ENCODE data around the gene HDGFL2. TPM values are rescaled to one million over a fixed set of nuclear protein-coding genes. Genes with fewer than 3 reads are reported as not detected.

The HDGFL2 gene
- total and polyA plus RNA-seq, 4 donors = 15.4 to 47.9 (median 29.8) TPM

DNA sequence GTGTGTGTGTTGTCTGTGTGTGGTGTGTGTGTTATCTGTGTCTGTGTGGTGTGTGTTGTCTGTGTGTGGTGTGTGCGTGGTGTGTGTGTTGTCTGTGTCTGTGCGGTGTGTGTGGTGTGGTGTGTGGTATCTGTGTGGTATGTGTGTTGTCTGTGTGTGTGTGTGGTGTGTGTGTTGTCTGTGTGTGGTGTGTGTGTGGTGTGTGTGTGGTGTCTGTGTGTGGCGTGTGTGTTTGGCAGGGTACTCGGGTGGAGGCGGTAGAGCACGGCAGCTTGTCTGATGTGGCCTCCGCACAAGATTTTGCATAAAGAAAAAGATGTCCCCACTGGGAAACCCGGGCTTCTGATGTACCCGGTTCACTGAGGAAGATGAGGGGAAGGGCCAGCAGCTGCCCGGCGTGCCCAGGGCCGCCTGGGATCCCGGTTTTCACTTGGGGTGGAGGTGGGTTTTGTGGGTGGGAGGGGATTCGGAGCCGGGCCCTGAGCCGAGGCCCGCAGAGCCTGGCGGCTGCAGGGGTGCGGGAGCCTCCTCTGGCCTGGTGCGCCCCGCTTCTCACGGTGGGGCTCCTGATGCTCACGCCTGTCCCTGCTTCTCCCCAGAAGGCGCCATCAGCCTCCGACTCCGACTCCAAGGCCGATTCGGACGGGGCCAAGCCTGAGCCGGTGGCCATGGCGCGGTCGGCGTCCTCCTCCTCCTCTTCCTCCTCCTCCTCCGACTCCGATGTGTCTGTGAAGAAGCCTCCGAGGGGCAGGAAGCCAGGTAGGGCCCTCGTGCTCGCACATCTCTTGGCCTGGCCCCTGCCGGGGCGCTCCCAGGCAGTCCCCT is 21.2 kb downstream of the HDGFL2 start:
- no peaks in the 10 kb centered on the region for H3K4me1 ChIP-seq (ENCODE audit: control insufficient read depth in 1 of 2, insufficient read depth in 2 of 2, low read length in 2 of 2)
- H3K36me3 ChIP-seq (ENCODE audit: control insufficient read depth in 1 of 2, insufficient read depth in 2 of 2, low read length in 1 of 2) = peaks cover 0 to 8% of the 10 kb centered on the region in 2 donors
- intact Hi-C loops (cut with DNase I) = no loop called here
- H3K27me3 ChIP-seq (ENCODE audit: control insufficient read depth in 1 of 2, insufficient read depth in 2 of 2, low read length in 1 of 2) = no peaks in the 10 kb centered on the region
- no peak overlapping the region for H3K4me3 ChIP-seq (ENCODE audit: low read length in 2 of 2)
- no peak overlapping the region for H3K27ac ChIP-seq (ENCODE audit: low read depth in 1 of 2, low read length in 2 of 2)
- 94 to 96% methylated on average over 34 to 41 of the region's 41 CpGs for WGBS, 2 donors
- no peak for DNase-seq
- no peaks in the 10 kb centered on the region for H3K9me3 ChIP-seq (ENCODE audit: control insufficient read depth, low read length)
- ATAC-seq (ENCODE audit: low FRiP score) = no peak

DNA sequence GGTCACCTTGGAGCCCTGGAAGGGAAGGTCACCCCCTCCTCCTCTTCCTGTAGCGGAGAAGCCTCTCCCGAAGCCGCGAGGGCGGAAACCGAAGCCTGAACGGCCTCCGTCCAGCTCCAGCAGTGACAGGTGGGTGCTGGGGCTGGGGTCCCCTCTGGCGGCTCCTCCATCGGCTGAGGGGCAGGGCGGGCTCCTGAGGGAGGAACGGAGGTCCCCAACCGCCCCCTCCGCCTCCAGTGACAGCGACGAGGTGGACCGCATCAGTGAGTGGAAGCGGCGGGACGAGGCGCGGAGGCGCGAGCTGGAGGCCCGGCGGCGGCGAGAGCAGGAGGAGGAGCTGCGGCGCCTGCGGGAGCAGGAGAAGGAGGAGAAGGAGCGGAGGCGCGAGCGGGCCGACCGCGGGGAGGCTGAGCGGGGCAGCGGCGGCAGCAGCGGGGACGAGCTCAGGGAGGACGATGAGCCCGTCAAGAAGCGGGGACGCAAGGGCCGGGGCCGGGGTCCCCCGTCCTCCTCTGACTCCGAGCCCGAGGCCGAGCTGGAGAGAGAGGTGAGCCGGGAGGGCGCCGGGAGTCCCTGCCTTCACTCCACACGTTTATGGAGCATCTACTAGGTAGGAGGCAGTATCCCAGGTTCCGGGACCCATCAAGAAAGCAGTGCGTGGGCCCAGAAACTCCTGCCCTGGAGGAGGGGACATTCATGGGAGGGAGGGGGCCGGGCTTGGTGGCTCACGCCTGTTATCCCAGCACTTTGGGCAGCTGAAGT is 22.0 kb downstream of the HDGFL2 start:
- intact Hi-C loops (cut with DNase I) = no loop called here
- DNase-seq (no peak), ATAC-seq (ENCODE audit: low FRiP score) (no peak)
- Histone ChIP-seq H3K4me1 (ENCODE audit: control insufficient read depth in 1 of 2, insufficient read depth in 2 of 2, low read length in 2 of 2) (no peaks in the 10 kb centered on the region), H3K27me3 (ENCODE audit: control insufficient read depth in 1 of 2, insufficient read depth in 2 of 2, low read length in 1 of 2) (no peaks in the 10 kb centered on the region), H3K9me3 (ENCODE audit: control insufficient read depth, low read length) (no peaks in the 10 kb centered on the region), H3K27ac (ENCODE audit: low read depth in 1 of 2, low read length in 2 of 2) (no peak overlapping the region), H3K4me3 (ENCODE audit: low read length in 2 of 2) (no peak overlapping the region), H3K36me3 (ENCODE audit: control insufficient read depth in 1 of 2, insufficient read depth in 2 of 2, low read length in 1 of 2) (peaks cover 0 to 10% of the 10 kb centered on the region in 2 donors)
- WGBS, 2 donors = 95 to 97% methylated on average over 59 to 61 of the region's 61 CpGs

DNA sequence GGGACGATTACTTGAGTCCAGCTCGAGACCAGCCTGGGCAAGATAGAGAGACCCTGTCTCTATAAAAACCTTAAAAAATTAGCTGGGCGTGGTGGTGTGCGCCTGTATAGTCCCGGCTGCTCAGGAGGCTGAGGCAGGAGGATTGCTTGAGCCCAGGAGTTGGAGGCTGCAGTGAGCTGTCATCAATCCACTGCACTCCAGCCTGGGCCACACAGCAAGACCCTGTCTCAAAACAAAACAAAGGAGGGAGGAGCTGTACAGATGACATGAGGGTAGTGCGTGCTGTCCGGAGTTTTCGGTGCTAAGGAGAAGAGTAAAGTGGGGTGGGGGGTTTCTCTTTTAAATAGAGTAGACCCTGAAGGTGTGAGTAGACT is 22.6 kb downstream of the HDGFL2 start:
- intact Hi-C loops (cut with DNase I) = no loop called here
- H3K36me3 ChIP-seq (ENCODE audit: control insufficient read depth in 1 of 2, insufficient read depth in 2 of 2, low read length in 1 of 2) = peaks cover 0 to 10% of the 10 kb centered on the region in 2 donors
- no peak overlapping the region for H3K4me3 ChIP-seq (ENCODE audit: low read length in 2 of 2)
- ATAC-seq (ENCODE audit: low FRiP score) (no peak), DNase-seq (no peak)
- no peaks in the 10 kb centered on the region for H3K27me3 ChIP-seq (ENCODE audit: control insufficient read depth in 1 of 2, insufficient read depth in 2 of 2, low read length in 1 of 2)
- H3K9me3 ChIP-seq (ENCODE audit: control insufficient read depth, low read length) = no peaks in the 10 kb centered on the region
- no peaks in the 10 kb centered on the region for H3K4me1 ChIP-seq (ENCODE audit: control insufficient read depth in 1 of 2, insufficient read depth in 2 of 2, low read length in 2 of 2)
- WGBS, 2 donors = 92 to 94% methylated on average over 8 of the region's 8 CpGs
- H3K27ac ChIP-seq (ENCODE audit: low read depth in 1 of 2, low read length in 2 of 2) = no peak overlapping the region

DNA sequence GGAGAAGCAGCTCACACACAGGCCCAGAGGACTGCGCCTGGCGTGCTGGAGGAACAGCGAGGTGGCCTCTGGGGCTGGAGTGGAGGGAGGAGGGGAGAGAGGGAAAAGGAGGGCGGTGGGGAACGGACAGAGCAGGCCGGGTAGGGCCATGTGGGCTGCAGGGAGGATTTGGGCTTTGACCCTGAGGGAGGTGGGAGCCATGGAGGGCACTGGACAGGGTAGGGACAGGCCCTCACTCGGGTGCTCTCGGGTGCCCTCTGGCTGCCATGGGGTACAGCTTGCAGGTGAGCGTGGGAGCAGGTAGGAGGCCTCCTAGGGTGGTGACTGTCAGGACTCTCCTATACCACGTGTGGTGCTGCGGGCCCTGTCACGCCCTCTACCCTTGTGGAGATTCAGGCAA is 23.4 kb downstream of the HDGFL2 start:
- no peaks in the 10 kb centered on the region for H3K9me3 ChIP-seq (ENCODE audit: control insufficient read depth, low read length)
- intact Hi-C loops (cut with DNase I) = no loop called here
- H3K4me1 ChIP-seq (ENCODE audit: control insufficient read depth in 1 of 2, insufficient read depth in 2 of 2, low read length in 2 of 2) = no peaks in the 10 kb centered on the region
- peaks cover 0 to 10% of the 10 kb centered on the region in 2 donors for H3K36me3 ChIP-seq (ENCODE audit: control insufficient read depth in 1 of 2, insufficient read depth in 2 of 2, low read length in 1 of 2)
- DNase-seq (no peak), ATAC-seq (ENCODE audit: low FRiP score) (no peak)
- H3K27me3 ChIP-seq (ENCODE audit: control insufficient read depth in 1 of 2, insufficient read depth in 2 of 2, low read length in 1 of 2) = no peaks in the 10 kb centered on the region
- 89% methylated on average over 12 of the region's 12 CpGs for whole genome bisulfite sequencing, 2 donors
- no peak overlapping the region for H3K4me3 ChIP-seq (ENCODE audit: low read length in 2 of 2)
- H3K27ac ChIP-seq (ENCODE audit: low read depth in 1 of 2, low read length in 2 of 2) = no peak overlapping the region

DNA sequence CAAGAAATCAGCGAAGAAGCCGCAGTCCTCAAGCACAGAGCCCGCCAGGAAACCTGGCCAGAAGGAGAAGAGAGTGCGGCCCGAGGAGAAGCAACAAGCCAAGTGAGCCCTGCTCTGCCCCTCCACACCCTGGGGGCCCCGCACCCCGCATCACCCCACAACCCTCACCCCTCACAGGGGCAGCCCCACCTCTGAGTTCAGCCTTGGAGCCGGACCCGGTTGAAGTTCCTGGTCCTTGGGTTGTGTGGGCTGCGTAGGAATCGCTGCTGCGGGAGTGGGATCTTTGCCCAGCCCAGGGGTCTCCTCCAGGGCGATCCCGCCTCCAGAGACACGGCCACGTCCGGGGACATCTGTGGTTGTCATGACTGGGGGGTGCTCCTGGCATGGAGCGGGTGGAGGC is 24.2 kb downstream of the HDGFL2 start:
- 84 to 90% methylated on average over 17 to 18 of the region's 18 CpGs for WGBS, 2 donors
- intact Hi-C loops (cut with DNase I) = no loop called here
- Histone ChIP-seq H3K27me3 (ENCODE audit: control insufficient read depth in 1 of 2, insufficient read depth in 2 of 2, low read length in 1 of 2) (no peaks in the 10 kb centered on the region), H3K36me3 (ENCODE audit: control insufficient read depth in 1 of 2, insufficient read depth in 2 of 2, low read length in 1 of 2) (peaks cover 0 to 10% of the 10 kb centered on the region in 2 donors), H3K4me3 (ENCODE audit: low read length in 2 of 2) (no peak overlapping the region), H3K4me1 (ENCODE audit: control insufficient read depth in 1 of 2, insufficient read depth in 2 of 2, low read length in 2 of 2) (no peaks in the 10 kb centered on the region), H3K27ac (ENCODE audit: low read depth in 1 of 2, low read length in 2 of 2) (no peak overlapping the region), H3K9me3 (ENCODE audit: control insufficient read depth, low read length) (no peaks in the 10 kb centered on the region)
- DNase-seq (no peak), ATAC-seq (ENCODE audit: low FRiP score) (no peak)

DNA sequence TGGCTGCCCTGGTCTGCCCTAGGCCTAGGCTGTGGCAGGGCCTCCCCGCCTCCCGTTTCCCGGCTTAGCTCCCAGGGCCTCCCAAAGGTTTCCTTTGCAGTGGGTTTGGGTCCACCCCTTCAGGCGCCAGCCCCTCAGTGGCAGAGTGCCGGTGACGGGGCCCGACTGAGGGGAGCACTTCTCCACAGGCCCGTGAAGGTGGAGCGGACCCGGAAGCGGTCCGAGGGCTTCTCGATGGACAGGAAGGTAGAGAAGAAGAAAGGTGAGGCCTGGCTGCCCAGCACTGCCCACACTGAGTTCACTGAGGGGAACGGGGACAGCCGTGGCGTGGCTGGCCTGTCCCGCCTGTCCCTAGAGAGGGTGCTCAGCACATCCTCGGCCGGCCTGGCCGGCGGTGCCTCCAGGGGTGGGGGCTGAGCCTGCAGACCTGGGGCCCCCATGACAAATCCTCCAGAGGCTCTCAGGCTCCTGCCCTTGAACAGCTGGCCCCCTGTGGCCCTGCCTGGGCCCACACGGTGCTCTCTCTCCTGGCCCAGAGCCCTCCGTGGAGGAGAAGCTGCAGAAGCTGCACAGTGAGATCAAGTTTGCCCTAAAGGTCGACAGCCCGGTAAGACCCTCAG is 25.8 kb downstream of the HDGFL2 start:
- Histone ChIP-seq H3K9me3 (ENCODE audit: control insufficient read depth, low read length) (no peaks in the 10 kb centered on the region), H3K4me1 (ENCODE audit: control insufficient read depth in 1 of 2, insufficient read depth in 2 of 2, low read length in 2 of 2) (no peaks in the 10 kb centered on the region), H3K27ac (ENCODE audit: low read depth in 1 of 2, low read length in 2 of 2) (no peak overlapping the region), H3K27me3 (ENCODE audit: control insufficient read depth in 1 of 2, insufficient read depth in 2 of 2, low read length in 1 of 2) (no peaks in the 10 kb centered on the region), H3K4me3 (ENCODE audit: low read length in 2 of 2) (no peak overlapping the region), H3K36me3 (ENCODE audit: control insufficient read depth in 1 of 2, insufficient read depth in 2 of 2, low read length in 1 of 2) (peaks cover 0 to 14% of the 10 kb centered on the region in 2 donors)
- WGBS, 2 donors = 90 to 91% methylated on average over 25 of the region's 25 CpGs
- DNase-seq (no peak), ATAC-seq (ENCODE audit: low FRiP score) (no peak)
- intact Hi-C loops (cut with DNase I) = no loop called here

DNA sequence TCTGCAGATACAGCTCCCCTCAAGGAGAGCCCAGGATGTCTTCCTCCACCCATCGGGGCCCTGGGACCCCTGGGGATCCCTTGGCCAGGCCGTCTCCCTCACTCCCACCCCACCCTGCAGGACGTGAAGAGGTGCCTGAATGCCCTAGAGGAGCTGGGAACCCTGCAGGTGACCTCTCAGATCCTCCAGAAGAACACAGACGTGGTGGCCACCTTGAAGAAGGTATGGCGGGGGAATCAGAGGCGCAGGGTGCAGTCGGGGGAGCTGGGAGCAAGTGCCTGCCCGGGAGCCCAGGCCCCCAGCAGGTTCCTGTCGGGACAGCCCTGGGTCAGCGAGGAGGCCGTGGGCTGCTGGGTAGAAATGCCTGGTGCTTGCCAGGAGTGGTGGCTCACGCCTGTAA is 26.6 kb downstream of the HDGFL2 start:
- H3K4me3 ChIP-seq (ENCODE audit: low read length in 2 of 2) = no peak overlapping the region
- H3K27ac ChIP-seq (ENCODE audit: low read depth in 1 of 2, low read length in 2 of 2) = no peak overlapping the region
- WGBS, 2 donors = 94 to 95% methylated on average over 6 to 12 of the region's 12 CpGs
- DNase-seq (no peak), ATAC-seq (ENCODE audit: low FRiP score) (no peak)
- peaks cover 0 to 14% of the 10 kb centered on the region in 2 donors for H3K36me3 ChIP-seq (ENCODE audit: control insufficient read depth in 1 of 2, insufficient read depth in 2 of 2, low read length in 1 of 2)
- no peaks in the 10 kb centered on the region for H3K4me1 ChIP-seq (ENCODE audit: control insufficient read depth in 1 of 2, insufficient read depth in 2 of 2, low read length in 2 of 2)
- intact Hi-C loops (cut with DNase I) = no loop called here
- no peaks in the 10 kb centered on the region for H3K27me3 ChIP-seq (ENCODE audit: control insufficient read depth in 1 of 2, insufficient read depth in 2 of 2, low read length in 1 of 2)
- no peaks in the 10 kb centered on the region for H3K9me3 ChIP-seq (ENCODE audit: control insufficient read depth, low read length)

DNA sequence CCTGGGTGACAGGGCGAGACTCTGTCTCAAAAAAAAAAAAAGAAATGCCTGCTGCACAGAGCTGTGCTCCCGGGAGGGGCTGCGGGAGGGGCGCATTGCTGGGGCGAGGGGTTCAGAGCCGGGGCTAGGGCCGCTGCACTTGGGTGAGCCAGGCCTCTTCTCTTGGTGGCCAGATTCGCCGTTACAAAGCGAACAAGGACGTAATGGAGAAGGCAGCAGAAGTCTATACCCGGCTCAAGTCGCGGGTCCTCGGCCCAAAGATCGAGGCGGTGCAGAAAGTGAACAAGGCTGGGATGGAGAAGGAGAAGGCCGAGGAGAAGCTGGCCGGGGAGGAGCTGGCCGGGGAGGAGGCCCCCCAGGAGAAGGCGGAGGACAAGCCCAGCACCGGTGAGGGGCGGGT is 27.2 kb downstream of the HDGFL2 start:
- peaks cover 0 to 14% of the 10 kb centered on the region in 2 donors for H3K36me3 ChIP-seq (ENCODE audit: control insufficient read depth in 1 of 2, insufficient read depth in 2 of 2, low read length in 1 of 2)
- 94 to 95% methylated on average over 23 of the region's 23 CpGs for WGBS, 2 donors
- H3K27me3 ChIP-seq (ENCODE audit: control insufficient read depth in 1 of 2, insufficient read depth in 2 of 2, low read length in 1 of 2) = no peaks in the 10 kb centered on the region
- DNase-seq (no peak), ATAC-seq (ENCODE audit: low FRiP score) (no peak)
- no peak overlapping the region for H3K27ac ChIP-seq (ENCODE audit: low read depth in 1 of 2, low read length in 2 of 2)
- intact Hi-C loops (cut with DNase I) = no loop called here
- H3K9me3 ChIP-seq (ENCODE audit: control insufficient read depth, low read length) = no peaks in the 10 kb centered on the region
- no peaks in the 10 kb centered on the region for H3K4me1 ChIP-seq (ENCODE audit: control insufficient read depth in 1 of 2, insufficient read depth in 2 of 2, low read length in 2 of 2)
- no peak overlapping the region for H3K4me3 ChIP-seq (ENCODE audit: low read length in 2 of 2)

All from aorta (tissue), 5 donors.